NCI-H345 treated with DMSO at 0.1 percent for 48 hours (cell line): ENCODE results near the gene PCP4L1.
"Not testable (repeated sequence)": the region's sequence is repeated elsewhere in the genome, so short reads cannot be mapped to it uniquely, and the experiment has no call there.

Experiments used
- DNase-seq: peaks from one replicate; lab custom pipeline; 2025; ENCODE audit not compliant: unreplicated experiment; lab: John Stamatoyannopoulos, UW

PCP4L1 gene

GRCh38 chr1:161314201-161314981, 55.8 kb downstream of the PCP4L1 start, which contains the start of gene SDHC:
SDHC (plus strand) TSS chr1:161314381; CDS start chr1:161314406, 25 bp downstream.
- DNase-seq = peak; percentile 65

GRCh38 chr1:161315841-161316674, 57.5 kb downstream of the PCP4L1 start:
- DNase-seq = not testable (repeated sequence)

DNA sequence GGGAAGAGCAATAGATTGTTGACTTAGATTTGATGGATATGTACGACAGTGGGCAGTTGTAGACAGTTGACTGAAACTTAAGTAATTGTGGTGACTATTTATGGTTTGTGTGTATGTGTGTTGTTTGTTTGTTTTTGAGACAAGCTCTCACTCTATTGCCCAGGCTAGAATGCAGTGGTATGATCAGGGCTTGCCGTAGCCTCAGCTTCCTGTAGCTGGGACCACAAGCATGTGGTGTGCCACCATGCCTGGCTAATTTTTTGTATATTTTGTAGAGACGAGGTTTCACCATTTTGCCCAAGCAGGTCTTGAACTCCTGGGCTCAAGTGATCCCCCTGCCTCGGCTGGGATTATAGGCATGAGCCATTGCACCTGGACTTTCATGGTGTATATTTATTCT, 65.5 kb downstream of the PCP4L1 start:
- DNase-seq = no peak

GRCh38 chr1:161330346-161330745, 71.8 kb downstream of the PCP4L1 start:
- no peak for DNase-seq

- DNase-seq = no peak
These were observed 74.6 kb downstream of the PCP4L1 start for GRCh38 chr1:161333166-161333565.
